Liver (tissue), 9 donors: Measurements from ENCODE around the gene PNMA1. TPM values are rescaled to one million over a fixed set of nuclear protein-coding genes. Genes with fewer than 3 reads are reported as not detected.

Experiments used
- DNase-seq: peaks from one replicate; pipeline ENCODE4 v3.0.0-alpha.2; 2017; ENCODE audit warnings: low spot score
- H3K27ac ChIP-seq, 2 donors: one replicate each; pipeline ENCODE4 v1.7.0; 2013; ENCODE audit warnings: inconsistent platforms in 2 of 2, low read length in 2 of 2, control low read depth in 1 of 2, low read depth in 1 of 2, mild to moderate bottlenecking in 1 of 2
- H3K27me3 ChIP-seq, 4 donors: one replicate each; pipeline versions ENCODE4 v1.6.1 to v1.7.0; 2013; ENCODE audit warnings: low read length in 3 of 4, inconsistent platforms in 1 of 4, mild to moderate bottlenecking in 1 of 4, moderate library complexity in 1 of 4; ENCODE audit not compliant: control insufficient read depth in 4 of 4, insufficient read depth in 4 of 4
- H3K36me3 ChIP-seq, 4 donors: one replicate each; pipeline versions ENCODE4 v1.6.1 to v1.7.0; 2013; ENCODE audit warnings: low read length in 3 of 4, mild to moderate bottlenecking in 3 of 4, low read depth in 1 of 4, moderate library complexity in 1 of 4; ENCODE audit not compliant: control insufficient read depth in 4 of 4, insufficient read depth in 3 of 4
- H3K4me1 ChIP-seq, 4 donors: one replicate each; pipeline versions ENCODE4 v1.6.1 to v1.7.0; 2013; ENCODE audit warnings: low read length in 3 of 4, mild to moderate bottlenecking in 3 of 4, moderate library complexity in 1 of 4; ENCODE audit not compliant: control insufficient read depth in 4 of 4, insufficient read depth in 4 of 4
- H3K4me3 ChIP-seq, 3 donors: one replicate each; pipeline versions ENCODE4 v1.6.1 to v1.7.0; 2013; ENCODE audit warnings: low read length in 3 of 3, control low read depth in 1 of 3, low read depth in 1 of 3, mild to moderate bottlenecking in 1 of 3
- H3K9ac ChIP-seq, 2 donors: one replicate each; pipeline ENCODE4 v1.7.0; 2013; ENCODE audit warnings: low read length in 2 of 2, mild to moderate bottlenecking in 2 of 2, moderate library complexity in 2 of 2, control low read depth in 1 of 2, low read depth in 1 of 2
- H3K9me3 ChIP-seq, 4 donors: one replicate each; pipeline versions ENCODE4 v1.6.1 to v1.7.0; 2013; ENCODE audit warnings: low read length in 3 of 4; ENCODE audit not compliant: control insufficient read depth in 4 of 4
- EGR1 ChIP-seq, 2 donors: IDR thresholded peaks; 2 replicates each; pipeline ENCODE4 v1.6.1; 2016 to 2018; ENCODE audit warnings: antibody characterized with exemption in 2 of 2, low read depth in 2 of 2
- FOXA1 ChIP-seq: IDR thresholded peaks from 2 replicates; pipeline ENCODE4 v1.6.1; 2016; ENCODE audit warnings: antibody characterized with exemption
- FOXA2 ChIP-seq: IDR thresholded peaks from 2 replicates; pipeline ENCODE4 v1.6.1; 2016; ENCODE audit warnings: antibody characterized with exemption
- GABPA ChIP-seq, 2 donors: IDR thresholded peaks in 1 of 2; conservative IDR thresholded peaks in 1 of 2; 2 replicates each; pipeline ENCODE4 v1.6.1; 2016; ENCODE audit warnings: antibody characterized with exemption in 2 of 2, mild to moderate bottlenecking in 1 of 2, moderate library complexity in 1 of 2
- HNF4A ChIP-seq, 2 donors: conservative IDR thresholded peaks; 2 replicates each; pipeline ENCODE4 v1.6.1; 2016; ENCODE audit warnings: antibody characterized with exemption in 2 of 2, mild to moderate bottlenecking in 2 of 2
- HNF4G ChIP-seq: IDR thresholded peaks from 2 replicates; pipeline ENCODE4 v1.6.1; 2016; ENCODE audit warnings: antibody characterized with exemption
- JUND ChIP-seq, 2 donors: IDR thresholded peaks; 2 replicates each; pipeline ENCODE4 v1.6.1; 2016; ENCODE audit warnings: antibody characterized with exemption in 2 of 2
- NR2F2 ChIP-seq: IDR thresholded peaks from 2 replicates; pipeline ENCODE4 v1.6.1; 2016; ENCODE audit warnings: antibody characterized with exemption
- RAD21 ChIP-seq, 2 donors: IDR thresholded peaks; 2 replicates each; pipeline ENCODE4 v1.6.1; 2016; ENCODE audit warnings: antibody characterized with exemption in 2 of 2, mild to moderate bottlenecking in 2 of 2
- RXRA ChIP-seq, 2 donors: IDR thresholded peaks; 2 replicates each; pipeline ENCODE4 v1.6.1; 2017 to 2018; ENCODE audit warnings: antibody characterized with exemption in 2 of 2, mild to moderate bottlenecking in 1 of 2
- SP1 ChIP-seq: IDR thresholded peaks from 2 replicates; pipeline ENCODE4 v1.6.1; 2018; ENCODE audit warnings: antibody characterized with exemption, mild to moderate bottlenecking
- TAF1 ChIP-seq: conservative IDR thresholded peaks from 2 replicates; pipeline ENCODE4 v1.6.1; 2016; ENCODE audit warnings: antibody characterized with exemption, mild to moderate bottlenecking
- YY1 ChIP-seq: IDR thresholded peaks from 2 replicates; pipeline ENCODE4 v1.6.1; 2016; ENCODE audit warnings: antibody characterized with exemption, mild to moderate bottlenecking
- WGBS: extraction: QIAGEN DNeasy Blood & Tissue Kit; methylation state at CpG from one replicate; pipeline ENCODE4 v1.1.7; 2013; 5-methylcytosine and 5-hydroxymethylcytosine counted together
- polyA plus RNA-seq, 2 donors: library from polyadenylated mRNA; stranded (reverse) in 1 of 2; unstranded in 1 of 2; fragments of 200-250 nt in 1 of 2; fragments of >200 nt in 1 of 2; fragmentation: Nextera tagmentation in 1 of 2; extraction: Ambion mirVana in 1 of 2; gene quantifications; one replicate each; pipeline versions ENCODE4 v1.2.1 to v1.2.3, GENCODE V29; 2013 to 2015
- total RNA-seq, 2 donors: library from RNA; depleted of rRNA; stranded (reverse); fragments of >200 nt; gene quantifications; one replicate each; pipeline ENCODE4 v1.2.3, GENCODE V29; 2014
- TF ChIP-seq, protein P1 (sequence below): IDR thresholded peaks from 2 replicates; pipeline ENCODE4 v1.6.1; 2016; ENCODE audit warnings: antibody characterized with exemption
- TF ChIP-seq, protein P2 (sequence below): IDR thresholded peaks from 2 replicates; pipeline ENCODE4 v1.6.1; 2016; ENCODE audit warnings: antibody characterized with exemption, mild to moderate bottlenecking
- TF ChIP-seq, protein P3 (sequence below): IDR thresholded peaks from 2 replicates; pipeline ENCODE4 v1.6.1; 2016; ENCODE audit warnings: antibody characterized with exemption
- TF ChIP-seq, protein P4 (sequence below): IDR thresholded peaks from 2 replicates; pipeline ENCODE4 v1.6.1; 2016; ENCODE audit warnings: antibody characterized with exemption
- TF ChIP-seq, protein P5 (sequence below): fragments of 150-350 bp; IDR thresholded peaks from 2 replicates; pipeline ENCODE4 v1.5.1; 2017; ENCODE audit warnings: improper control_type of control experiment, low read depth, low read length; ENCODE audit not compliant: missing input control
- donor health status: healthy.
- donor health status: healthy.
- donor health status: healthy.
- donor health status: healthy.
- donor health status: healthy.

Gene PNMA1
- total and polyA plus RNA-seq, 4 donors: 2.3 to 10.4 (median 3.4) TPM

DNA sequence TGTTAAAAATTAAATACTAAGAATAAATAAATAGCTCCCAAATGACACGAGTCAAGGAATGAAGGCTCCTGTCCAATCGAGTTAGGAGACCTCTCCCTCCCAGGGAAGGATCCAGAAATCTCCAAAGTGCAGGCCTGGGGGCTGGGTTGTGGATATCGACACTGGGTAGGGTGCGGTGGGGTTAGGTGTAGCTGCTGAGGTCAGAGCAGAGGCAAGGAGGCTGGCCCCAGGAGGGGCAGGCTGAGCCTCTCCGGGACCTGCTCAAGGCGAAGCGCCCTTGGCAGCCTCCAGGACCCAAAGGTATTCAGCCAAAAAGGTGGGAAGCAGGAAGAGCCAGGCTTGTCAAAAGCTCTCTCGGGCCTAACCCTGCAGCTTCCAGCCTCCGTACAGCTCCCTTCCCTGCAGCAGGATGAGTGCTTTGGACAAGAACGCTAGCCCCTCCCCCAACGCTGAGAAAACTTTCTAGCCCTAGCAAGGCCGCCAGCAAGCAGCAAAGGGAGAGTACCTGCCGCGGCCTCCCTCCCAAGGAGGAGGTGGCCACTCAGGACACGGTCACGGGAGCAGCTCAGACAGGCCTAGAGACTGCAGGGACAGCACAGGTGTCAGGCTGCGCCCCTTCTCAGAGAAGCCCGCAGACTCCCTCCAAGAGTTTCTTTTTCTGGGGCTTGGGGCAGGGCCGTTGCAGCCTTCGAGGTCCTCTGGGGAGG, 3.7 kb upstream of the PNMA1 start:
- Histone ChIP-seq H3K4me3 (no peak overlapping the region), H3K4me1 (peaks cover 5 to 26% (median 19%) of the 10 kb centered on the region in 4 donors), H3K9ac (no peak overlapping the region), H3K36me3 (peaks cover 7 to 61% (median 34%) of the 10 kb centered on the region in 4 donors), H3K9me3 (no peaks in the 10 kb centered on the region), H3K27ac (no peak overlapping the region), H3K27me3 (no peaks in the 10 kb centered on the region)
- 89% methylated on average over 20 of the region's 20 CpGs for WGBS
- no peak for DNase-seq
- no peak for TF ChIP-seq RXRA (IDR thresholded peaks at IDR 0.05)
- TF ChIP-seq RAD21 (IDR thresholded peaks at IDR 0.05): no peak
- TF ChIP-seq, protein P1, sequence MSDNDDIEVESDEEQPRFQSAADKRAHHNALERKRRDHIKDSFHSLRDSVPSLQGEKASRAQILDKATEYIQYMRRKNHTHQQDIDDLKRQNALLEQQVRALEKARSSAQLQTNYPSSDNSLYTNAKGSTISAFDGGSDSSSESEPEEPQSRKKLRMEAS: no peak
- TF ChIP-seq YY1: no peak
- no peak for TF ChIP-seq FOXA2
- TF ChIP-seq GABPA (IDR thresholded peaks at IDR 0.05 in 1 of 2, conservative IDR thresholded peaks at IDR 0.05 in 1 of 2): no peak
- TF ChIP-seq HNF4G: no peak
- TF ChIP-seq, protein P2, sequence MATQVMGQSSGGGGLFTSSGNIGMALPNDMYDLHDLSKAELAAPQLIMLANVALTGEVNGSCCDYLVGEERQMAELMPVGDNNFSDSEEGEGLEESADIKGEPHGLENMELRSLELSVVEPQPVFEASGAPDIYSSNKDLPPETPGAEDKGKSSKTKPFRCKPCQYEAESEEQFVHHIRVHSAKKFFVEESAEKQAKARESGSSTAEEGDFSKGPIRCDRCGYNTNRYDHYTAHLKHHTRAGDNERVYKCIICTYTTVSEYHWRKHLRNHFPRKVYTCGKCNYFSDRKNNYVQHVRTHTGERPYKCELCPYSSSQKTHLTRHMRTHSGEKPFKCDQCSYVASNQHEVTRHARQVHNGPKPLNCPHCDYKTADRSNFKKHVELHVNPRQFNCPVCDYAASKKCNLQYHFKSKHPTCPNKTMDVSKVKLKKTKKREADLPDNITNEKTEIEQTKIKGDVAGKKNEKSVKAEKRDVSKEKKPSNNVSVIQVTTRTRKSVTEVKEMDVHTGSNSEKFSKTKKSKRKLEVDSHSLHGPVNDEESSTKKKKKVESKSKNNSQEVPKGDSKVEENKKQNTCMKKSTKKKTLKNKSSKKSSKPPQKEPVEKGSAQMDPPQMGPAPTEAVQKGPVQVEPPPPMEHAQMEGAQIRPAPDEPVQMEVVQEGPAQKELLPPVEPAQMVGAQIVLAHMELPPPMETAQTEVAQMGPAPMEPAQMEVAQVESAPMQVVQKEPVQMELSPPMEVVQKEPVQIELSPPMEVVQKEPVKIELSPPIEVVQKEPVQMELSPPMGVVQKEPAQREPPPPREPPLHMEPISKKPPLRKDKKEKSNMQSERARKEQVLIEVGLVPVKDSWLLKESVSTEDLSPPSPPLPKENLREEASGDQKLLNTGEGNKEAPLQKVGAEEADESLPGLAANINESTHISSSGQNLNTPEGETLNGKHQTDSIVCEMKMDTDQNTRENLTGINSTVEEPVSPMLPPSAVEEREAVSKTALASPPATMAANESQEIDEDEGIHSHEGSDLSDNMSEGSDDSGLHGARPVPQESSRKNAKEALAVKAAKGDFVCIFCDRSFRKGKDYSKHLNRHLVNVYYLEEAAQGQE: no peak
- TF ChIP-seq TAF1: no peak
- TF ChIP-seq, protein P3, sequence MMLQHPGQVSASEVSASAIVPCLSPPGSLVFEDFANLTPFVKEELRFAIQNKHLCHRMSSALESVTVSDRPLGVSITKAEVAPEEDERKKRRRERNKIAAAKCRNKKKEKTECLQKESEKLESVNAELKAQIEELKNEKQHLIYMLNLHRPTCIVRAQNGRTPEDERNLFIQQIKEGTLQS: no peak
- TF ChIP-seq FOXA1: no peak

DNA sequence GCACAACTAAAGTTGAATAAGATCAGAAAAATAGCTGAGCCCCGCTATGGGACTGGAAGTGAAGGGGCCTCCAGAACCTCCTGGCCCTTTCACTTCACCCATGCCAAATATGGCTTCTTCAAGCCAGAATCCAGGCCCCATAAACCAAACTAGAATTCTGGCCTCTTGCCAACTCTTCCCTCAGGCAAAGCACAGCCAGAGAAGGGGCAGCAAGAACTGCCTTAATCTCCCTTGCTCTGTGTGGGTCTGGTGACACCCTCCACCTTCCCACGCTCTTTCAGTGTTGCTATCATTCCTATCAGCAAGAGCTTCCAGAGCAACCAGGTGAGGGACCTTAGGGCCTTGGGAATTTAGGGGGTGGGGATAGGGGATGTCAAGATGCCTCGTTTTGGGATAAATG, 3.1 kb upstream of the PNMA1 start:
- WGBS: 89% methylated on average over 3 of the region's 3 CpGs
- Histone ChIP-seq H3K27me3 (no peaks in the 10 kb centered on the region), H3K9ac (no peak overlapping the region), H3K9me3 (no peaks in the 10 kb centered on the region), H3K36me3 (peaks cover 7 to 55% (median 28%) of the 10 kb centered on the region in 4 donors), H3K4me1 (peaks cover 5 to 20% (median 15%) of the 10 kb centered on the region in 4 donors), H3K4me3 (no peak overlapping the region), H3K27ac (no peak overlapping the region)
- TF ChIP-seq, protein P3: no peak
- TF ChIP-seq EGR1 (IDR thresholded peaks at IDR 0.05; ENCODE audit: low read depth in 2 of 2) (no peak), HNF4G (no peak), FOXA2 (no peak), FOXA1 (no peak), RXRA (IDR thresholded peaks at IDR 0.05) (no peak), GABPA (IDR thresholded peaks at IDR 0.05 in 1 of 2, conservative IDR thresholded peaks at IDR 0.05 in 1 of 2) (no peak), YY1 (no peak), NR2F2 (no peak), JUND (IDR thresholded peaks at IDR 0.05) (no peak), TAF1 (no peak), RAD21 (IDR thresholded peaks at IDR 0.05) (no peak), HNF4A (conservative IDR thresholded peaks at IDR 0.05) (no peak), SP1 (no peak)
- TF ChIP-seq, protein P1: no peak
- TF ChIP-seq, protein P2: no peak
- TF ChIP-seq, protein P4, sequence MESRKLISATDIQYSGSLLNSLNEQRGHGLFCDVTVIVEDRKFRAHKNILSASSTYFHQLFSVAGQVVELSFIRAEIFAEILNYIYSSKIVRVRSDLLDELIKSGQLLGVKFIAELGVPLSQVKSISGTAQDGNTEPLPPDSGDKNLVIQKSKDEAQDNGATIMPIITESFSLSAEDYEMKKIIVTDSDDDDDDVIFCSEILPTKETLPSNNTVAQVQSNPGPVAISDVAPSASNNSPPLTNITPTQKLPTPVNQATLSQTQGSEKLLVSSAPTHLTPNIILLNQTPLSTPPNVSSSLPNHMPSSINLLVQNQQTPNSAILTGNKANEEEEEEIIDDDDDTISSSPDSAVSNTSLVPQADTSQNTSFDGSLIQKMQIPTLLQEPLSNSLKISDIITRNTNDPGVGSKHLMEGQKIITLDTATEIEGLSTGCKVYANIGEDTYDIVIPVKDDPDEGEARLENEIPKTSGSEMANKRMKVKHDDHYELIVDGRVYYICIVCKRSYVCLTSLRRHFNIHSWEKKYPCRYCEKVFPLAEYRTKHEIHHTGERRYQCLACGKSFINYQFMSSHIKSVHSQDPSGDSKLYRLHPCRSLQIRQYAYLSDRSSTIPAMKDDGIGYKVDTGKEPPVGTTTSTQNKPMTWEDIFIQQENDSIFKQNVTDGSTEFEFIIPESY: no peak
- TF ChIP-seq, protein P5, sequence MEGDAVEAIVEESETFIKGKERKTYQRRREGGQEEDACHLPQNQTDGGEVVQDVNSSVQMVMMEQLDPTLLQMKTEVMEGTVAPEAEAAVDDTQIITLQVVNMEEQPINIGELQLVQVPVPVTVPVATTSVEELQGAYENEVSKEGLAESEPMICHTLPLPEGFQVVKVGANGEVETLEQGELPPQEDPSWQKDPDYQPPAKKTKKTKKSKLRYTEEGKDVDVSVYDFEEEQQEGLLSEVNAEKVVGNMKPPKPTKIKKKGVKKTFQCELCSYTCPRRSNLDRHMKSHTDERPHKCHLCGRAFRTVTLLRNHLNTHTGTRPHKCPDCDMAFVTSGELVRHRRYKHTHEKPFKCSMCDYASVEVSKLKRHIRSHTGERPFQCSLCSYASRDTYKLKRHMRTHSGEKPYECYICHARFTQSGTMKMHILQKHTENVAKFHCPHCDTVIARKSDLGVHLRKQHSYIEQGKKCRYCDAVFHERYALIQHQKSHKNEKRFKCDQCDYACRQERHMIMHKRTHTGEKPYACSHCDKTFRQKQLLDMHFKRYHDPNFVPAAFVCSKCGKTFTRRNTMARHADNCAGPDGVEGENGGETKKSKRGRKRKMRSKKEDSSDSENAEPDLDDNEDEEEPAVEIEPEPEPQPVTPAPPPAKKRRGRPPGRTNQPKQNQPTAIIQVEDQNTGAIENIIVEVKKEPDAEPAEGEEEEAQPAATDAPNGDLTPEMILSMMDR: no peak
- DNase-seq: no peak
